Measurements from ENCODE around the gene TCF12.
"Not testable (repeated sequence)": the region's sequence is repeated elsewhere in the genome, so short reads cannot be mapped to it uniquely, and the experiment has no call there.

TCF12 gene

GRCh38 chr15:56946150-56946549, 27.7 kb downstream of the TCF12 start:
- no peak for DNase-seq (ENCODE audit: low read depth in 2 of 2)

DNA sequence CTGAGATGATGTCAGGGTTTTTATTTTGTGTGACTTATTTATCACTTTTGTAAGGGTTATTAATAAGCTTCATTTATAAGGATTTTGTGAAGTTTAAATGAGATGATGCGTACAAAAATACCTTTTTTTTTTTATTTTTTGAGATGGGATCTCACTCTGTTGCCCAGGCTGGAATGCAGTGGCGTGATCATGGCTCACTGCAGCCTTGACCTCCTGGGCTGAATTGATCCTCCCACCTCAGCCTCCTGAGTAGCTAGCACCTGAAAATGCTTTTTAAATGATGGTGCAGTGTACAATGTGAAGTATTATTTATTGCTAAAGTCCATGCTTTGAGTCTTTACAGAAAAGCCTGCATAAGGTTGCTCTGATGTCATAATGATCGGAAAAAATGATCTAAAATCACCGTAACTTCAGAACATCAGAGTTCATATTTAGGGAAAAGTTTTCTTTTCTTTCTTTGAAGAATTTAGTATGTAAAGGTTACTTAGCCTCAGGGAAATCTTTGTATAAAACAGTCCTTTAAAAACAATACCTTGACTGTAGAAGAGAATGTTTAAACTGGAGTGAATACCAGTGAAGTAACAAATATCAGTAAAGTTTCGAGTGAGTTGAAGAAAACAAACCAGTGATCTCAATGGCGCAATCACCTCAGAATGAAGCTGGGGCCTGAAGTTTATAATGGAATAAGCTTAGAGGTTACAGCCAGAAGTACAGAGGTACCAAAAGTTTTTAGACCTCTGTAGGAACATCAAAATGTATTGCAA, 29.7 kb downstream of the TCF12 start:
- DNase-seq (ENCODE audit: low read depth in 2 of 2) = no peak

GRCh38 chr15:56948764-56949101, 30.3 kb downstream of the TCF12 start:
- no peak for DNase-seq (ENCODE audit: low read depth in 2 of 2)

DNA sequence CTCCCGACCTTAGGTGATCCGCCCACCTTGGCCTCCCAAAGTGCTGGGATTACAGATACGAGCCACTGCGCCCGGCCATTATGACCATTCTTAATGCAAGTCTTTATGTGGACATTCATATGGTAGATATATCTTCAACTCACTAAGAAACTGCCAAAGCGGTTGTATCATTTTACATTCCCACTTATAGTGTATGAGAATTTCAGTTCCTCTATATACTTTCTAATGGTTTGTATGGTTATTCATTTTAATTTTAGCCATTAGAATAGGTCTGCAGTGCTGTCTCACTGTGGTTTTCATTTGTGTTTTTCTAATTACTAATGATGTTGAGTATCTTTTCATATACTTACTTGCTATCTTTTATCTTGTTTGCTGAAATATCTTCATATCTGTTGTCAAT, 32.5 kb downstream of the TCF12 start:
- DNase-seq (ENCODE audit: low read depth in 2 of 2) = no peak

DNA sequence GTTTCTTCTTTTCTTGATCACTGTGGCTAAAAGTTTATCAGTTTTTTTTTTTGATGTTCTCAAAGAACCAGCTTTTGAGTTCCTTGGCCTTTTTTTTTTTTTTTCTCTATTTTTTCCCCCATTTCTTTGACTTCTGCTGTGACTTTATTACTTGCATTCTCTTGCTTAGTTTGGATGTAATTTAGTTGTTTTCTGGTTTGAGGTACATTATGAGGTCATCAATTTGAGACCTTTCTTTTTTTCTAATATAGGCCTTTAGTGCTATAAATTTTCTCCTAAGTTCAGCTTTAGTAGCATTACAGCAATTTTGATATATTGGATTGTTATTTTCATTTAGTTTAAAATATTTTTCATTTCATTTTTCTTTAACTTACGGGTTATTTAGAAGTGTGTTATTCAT, 35.3 kb downstream of the TCF12 start:
- no peak for DNase-seq (ENCODE audit: low read depth in 2 of 2)

GRCh38 chr15:56955011-56955410, 36.6 kb downstream of the TCF12 start:
- DNase-seq (ENCODE audit: low read depth in 2 of 2) = not testable (repeated sequence)

DNA sequence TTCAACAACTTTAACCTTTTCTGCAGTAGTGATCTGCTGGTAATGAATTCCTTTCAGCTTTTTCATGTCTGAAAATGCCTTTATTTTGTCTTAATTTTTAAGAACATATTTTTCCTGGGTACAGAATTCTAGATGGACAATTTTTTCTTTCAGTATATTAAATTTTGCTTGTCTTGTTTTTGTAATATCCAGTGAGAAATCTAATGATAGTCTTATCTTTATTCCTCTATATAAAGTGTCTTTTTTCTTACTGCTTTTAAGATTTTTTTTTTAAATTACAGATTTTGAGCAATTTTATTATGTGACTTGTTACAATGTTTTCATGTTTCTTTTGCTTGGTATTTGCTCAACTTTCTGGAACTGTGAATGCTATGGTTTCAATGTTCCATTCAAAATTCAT, 38.1 kb downstream of the TCF12 start:
- no peak for DNase-seq (ENCODE audit: low read depth in 2 of 2)

- no peak for DNase-seq (ENCODE audit: low read depth in 2 of 2)
These were observed 39.5 kb downstream of the TCF12 start for GRCh38 chr15:56957812-56958406.

- no peak for DNase-seq (ENCODE audit: low read depth in 2 of 2)
These were observed 40.8 kb downstream of the TCF12 start for GRCh38 chr15:56959318-56959648.

- DNase-seq (ENCODE audit: low read depth in 2 of 2) = no peak
These were observed 41.7 kb downstream of the TCF12 start for GRCh38 chr15:56960116-56960515.

DNA sequence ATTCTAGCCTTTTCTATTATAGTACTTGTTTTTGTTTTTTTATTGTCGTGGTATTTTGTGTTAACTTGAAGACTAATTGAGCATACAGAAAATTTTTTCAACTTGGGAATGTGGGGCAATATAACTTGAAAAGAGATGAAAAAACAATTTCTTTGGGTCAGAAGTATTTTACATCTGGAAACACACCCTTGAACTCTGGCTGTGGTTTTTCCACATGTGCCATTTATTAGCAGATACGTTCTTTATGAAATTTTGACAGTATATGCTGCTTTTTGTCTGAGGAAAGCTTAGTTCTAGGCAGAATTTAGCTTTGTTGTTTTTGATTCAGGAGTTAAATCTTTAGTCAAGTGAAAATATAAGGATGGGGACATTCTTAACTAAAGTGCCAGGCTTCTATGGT, 44.7 kb downstream of the TCF12 start:
- DNase-seq (ENCODE audit: low read depth in 2 of 2) = no peak

DNA sequence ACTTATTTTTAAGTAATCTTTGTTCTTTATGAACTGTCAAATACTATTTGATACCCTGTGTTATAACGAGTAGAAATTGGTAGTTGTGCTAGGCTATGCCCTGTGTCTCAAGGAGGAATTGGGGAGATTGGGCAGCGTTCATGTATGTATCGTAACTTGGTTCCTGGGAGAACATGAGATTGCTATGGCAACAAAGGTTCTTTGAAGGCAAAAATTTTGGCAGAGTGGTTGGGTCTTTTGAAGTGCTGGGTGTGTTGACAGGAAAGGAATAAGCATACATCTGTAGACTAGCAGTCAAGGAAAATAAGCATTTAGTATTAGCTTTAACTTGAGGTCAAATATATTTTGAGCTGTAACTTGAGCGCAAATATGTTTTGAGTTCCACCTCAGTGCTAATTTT, 45.3 kb downstream of the TCF12 start:
- no peak for DNase-seq (ENCODE audit: low read depth in 2 of 2)

- no peak for DNase-seq (ENCODE audit: low read depth in 2 of 2)
These were observed 45.7 kb downstream of the TCF12 start for GRCh38 chr15:56964182-56964581.

GRCh38 chr15:56965231-56966013, 47.0 kb downstream of the TCF12 start:
- DNase-seq (ENCODE audit: low read depth in 2 of 2) = no peak

DNA sequence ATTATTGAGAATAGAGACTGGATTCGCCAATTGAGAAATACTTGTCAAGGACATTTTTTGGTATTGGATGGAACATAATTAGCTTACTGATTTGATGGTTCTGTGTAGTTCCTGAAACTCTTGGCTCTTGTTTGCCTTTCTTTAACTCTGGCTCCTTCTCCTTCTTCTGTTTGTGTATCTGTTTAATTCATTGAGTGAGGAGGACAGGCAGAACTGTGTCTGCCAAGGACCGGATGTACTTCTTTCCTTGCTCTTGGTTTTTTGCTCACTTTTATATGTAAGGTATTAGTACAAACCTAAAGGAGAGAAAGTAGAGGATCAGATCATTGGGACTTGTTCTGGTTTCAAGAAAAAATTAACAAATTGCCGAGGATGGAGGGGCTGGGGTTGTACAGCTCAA, 48.9 kb downstream of the TCF12 start:
- no peak for DNase-seq (ENCODE audit: low read depth in 2 of 2)

DNA sequence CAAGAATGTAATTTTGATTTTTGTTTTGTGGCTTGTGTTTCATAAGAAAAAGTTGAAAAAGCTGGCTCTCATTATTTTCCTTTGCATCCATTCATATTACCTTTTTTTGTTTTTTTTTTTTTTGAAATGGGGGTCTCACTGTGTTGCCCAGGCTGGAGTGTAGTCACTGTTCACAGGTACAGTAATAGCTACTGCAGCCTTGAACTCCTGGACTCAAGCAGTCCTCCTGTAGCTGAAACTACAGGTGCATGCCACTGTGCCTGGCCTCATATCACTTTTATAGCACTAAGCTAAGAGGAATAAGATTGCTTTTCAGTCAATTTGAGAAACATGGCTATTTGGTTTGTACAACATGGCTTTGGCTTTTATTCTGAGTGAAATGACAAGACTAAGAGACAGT, 49.8 kb downstream of the TCF12 start:
- no peak for DNase-seq (ENCODE audit: low read depth in 2 of 2)

DNA sequence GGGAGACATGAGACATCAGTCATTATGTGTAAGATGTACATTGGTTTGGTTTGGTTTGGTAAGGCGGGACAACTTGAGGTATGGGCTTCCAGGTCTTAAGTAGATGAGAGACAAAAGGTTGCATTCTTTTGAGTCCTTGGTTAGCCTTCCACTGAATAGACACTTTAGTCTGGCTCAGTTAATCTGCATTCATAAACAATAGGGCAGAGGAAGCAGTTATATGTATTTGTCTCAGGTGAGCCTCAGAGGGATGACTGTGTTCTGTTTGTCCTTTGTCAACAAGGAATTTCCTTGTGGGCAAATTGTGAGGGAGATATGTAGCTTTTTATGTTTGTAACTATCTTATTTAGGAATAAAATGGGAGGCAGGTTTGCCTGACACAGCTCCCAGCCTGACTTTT, 50.4 kb downstream of the TCF12 start:
- DNase-seq (ENCODE audit: low read depth in 2 of 2) = no peak

DNA sequence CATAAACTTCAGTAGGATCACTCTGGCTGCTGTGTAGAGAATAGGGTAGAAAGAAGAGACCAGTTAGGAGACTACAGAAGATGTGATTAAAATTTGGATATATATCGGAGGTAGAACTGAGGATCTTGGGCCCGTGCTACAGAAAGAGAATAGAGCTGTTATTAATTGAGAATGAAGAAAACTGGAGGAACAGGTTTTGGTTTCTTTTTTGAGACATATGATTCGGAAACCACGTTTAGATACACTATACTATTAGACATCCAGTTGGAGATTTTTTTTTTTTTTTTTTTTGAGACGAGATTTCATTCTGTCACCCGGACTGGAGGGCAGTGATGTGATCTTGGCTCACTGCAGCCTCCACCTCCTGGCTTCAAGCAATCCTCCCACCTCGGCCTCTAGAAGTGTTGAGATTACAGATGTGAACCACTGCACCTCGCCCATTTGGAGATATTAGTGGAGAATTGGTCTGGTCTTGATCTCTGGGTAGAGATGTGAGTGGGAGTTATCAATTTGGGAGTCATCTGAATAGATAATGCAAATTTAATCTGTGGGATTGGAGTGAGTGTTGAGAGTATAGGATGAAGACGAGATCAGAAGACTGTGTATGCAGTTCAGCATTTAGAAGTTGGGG, 50.9 kb downstream of the TCF12 start:
- DNase-seq (ENCODE audit: low read depth in 2 of 2) = no peak

DNA sequence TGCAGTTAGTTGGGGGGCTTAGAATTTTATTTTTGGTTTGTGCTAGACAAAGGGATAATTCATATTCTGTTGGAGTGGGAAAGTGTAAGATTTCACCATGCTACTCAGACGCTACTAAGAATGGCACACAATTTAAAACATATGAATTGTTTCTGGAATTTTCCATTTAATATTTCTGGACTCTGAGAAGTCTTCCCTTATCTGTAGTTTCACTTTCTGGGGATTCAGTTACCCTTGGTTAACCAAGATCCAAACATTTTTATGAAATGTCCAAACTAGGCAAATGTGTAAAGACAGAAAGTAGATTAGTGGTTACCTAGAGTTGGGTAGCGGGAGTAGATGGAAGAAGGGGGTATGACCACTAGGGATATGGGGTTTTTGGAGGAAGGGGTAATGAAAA, 53.1 kb downstream of the TCF12 start:
- DNase-seq (ENCODE audit: low read depth in 2 of 2) = no peak

DNA sequence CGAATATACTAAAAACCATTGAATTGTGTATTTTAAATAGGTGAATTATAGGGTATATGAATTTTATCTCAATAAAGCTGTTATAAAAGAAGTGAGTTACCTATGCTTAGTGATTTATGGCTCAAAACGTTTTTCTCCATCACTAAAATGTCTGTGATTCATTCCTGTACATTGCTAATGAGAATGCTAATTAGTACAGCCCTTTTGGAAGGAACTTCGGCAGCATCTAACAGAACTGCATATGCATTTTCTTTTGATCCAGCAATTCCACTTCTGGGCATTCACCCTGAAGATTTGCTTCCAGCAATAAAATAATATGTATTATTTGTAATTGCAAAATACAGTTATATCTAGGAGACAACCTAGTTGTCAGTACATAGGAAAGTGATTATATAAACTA, 53.6 kb downstream of the TCF12 start:
- no peak for DNase-seq (ENCODE audit: low read depth in 2 of 2)

- no peak for DNase-seq (ENCODE audit: low read depth in 2 of 2)
These were observed 54.0 kb downstream of the TCF12 start for GRCh38 chr15:56972426-56972825.

DNA sequence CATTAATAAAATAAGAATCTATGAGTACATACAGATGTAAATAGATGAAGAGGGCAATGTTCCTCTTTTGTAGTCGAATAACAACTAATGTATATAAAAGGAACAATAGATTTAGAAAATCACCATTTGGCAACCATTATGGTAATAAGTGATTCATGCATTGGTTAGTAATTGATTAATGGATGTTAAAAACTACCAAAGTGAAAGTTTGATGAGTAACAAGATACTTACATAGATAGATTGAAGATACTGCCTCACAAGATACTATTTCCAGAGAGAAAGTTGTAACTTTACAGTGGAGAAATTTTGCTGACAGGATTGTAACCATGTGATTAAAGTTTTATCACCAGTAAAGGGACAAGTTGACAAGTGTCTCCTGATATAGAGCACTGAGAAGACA, 55.0 kb downstream of the TCF12 start:
- no peak for DNase-seq (ENCODE audit: low read depth in 2 of 2)

- no peak for DNase-seq (ENCODE audit: low read depth in 2 of 2)
These were observed 58.8 kb downstream of the TCF12 start for GRCh38 chr15:56977232-56977631.

All from fibroblast of skin of left biceps (primary cell).